Measurements from ENCODE around the gene POLA1.

POLA1 gene

GRCh38 chrX:24851289-24851688 lies 157.6 kb downstream of the POLA1 start:
- ChIA-PET POLR2A (no interaction called here), CTCF (interaction anchor here (0.7 to 3.9 kb wide), 3 partner anchors 8 to 261 kb away, joined by 3 to 26 read pairs (median 5); no protein-coding TSS in a partner anchor)
- no peaks in the 10 kb centered on the region for H3K9me3 ChIP-seq (ENCODE audit: control insufficient read depth, insufficient read depth, low read depth, low read length)
- TF ChIP-seq, protein P1, sequence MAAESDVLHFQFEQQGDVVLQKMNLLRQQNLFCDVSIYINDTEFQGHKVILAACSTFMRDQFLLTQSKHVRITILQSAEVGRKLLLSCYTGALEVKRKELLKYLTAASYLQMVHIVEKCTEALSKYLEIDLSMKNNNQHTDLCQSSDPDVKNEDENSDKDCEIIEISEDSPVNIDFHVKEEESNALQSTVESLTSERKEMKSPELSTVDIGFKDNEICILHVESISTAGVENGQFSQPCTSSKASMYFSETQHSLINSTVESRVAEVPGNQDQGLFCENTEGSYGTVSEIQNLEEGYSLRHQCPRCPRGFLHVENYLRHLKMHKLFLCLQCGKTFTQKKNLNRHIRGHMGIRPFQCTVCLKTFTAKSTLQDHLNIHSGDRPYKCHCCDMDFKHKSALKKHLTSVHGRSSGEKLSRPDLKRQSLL (tag by site-specific recombination; IDR thresholded peaks at IDR 0.05): no peak
- TF ChIP-seq ZNF658 (tag by site-specific recombination; IDR thresholded peaks at IDR 0.05) (no peak), ZNF175 (tag by site-specific recombination; IDR thresholded peaks at IDR 0.05) (no peak), ZNF121 (tag by site-specific recombination; IDR thresholded peaks at IDR 0.05) (no peak), BCL11A (tag by site-specific recombination; IDR thresholded peaks at IDR 0.05; ENCODE audit: low read depth) (no peak), ZNF292 (tag by site-specific recombination; IDR thresholded peaks at IDR 0.05; ENCODE audit: borderline replicate concordance, low read depth) (no peak), ZNF394 (tag by site-specific recombination; IDR thresholded peaks at IDR 0.05; ENCODE audit: borderline replicate concordance) (no peak)
- TF ChIP-seq, protein P2, sequence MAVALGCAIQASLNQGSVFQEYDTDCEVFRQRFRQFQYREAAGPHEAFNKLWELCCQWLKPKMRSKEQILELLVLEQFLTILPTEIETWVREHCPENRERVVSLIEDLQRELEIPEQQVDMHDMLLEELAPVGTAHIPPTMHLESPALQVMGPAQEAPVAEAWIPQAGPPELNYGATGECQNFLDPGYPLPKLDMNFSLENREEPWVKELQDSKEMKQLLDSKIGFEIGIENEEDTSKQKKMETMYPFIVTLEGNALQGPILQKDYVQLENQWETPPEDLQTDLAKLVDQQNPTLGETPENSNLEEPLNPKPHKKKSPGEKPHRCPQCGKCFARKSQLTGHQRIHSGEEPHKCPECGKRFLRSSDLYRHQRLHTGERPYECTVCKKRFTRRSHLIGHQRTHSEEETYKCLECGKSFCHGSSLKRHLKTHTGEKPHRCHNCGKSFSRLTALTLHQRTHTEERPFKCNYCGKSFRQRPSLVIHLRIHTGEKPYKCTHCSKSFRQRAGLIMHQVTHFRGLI (tag by site-specific recombination; IDR thresholded peaks at IDR 0.05): no peak
- TF ChIP-seq, protein P3, sequence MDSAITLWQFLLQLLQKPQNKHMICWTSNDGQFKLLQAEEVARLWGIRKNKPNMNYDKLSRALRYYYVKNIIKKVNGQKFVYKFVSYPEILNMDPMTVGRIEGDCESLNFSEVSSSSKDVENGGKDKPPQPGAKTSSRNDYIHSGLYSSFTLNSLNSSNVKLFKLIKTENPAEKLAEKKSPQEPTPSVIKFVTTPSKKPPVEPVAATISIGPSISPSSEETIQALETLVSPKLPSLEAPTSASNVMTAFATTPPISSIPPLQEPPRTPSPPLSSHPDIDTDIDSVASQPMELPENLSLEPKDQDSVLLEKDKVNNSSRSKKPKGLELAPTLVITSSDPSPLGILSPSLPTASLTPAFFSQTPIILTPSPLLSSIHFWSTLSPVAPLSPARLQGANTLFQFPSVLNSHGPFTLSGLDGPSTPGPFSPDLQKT (IDR thresholded peaks at IDR 0.05; ENCODE audit: borderline replicate concordance, low read depth, low read length): no peak
- TF ChIP-seq, protein P4, sequence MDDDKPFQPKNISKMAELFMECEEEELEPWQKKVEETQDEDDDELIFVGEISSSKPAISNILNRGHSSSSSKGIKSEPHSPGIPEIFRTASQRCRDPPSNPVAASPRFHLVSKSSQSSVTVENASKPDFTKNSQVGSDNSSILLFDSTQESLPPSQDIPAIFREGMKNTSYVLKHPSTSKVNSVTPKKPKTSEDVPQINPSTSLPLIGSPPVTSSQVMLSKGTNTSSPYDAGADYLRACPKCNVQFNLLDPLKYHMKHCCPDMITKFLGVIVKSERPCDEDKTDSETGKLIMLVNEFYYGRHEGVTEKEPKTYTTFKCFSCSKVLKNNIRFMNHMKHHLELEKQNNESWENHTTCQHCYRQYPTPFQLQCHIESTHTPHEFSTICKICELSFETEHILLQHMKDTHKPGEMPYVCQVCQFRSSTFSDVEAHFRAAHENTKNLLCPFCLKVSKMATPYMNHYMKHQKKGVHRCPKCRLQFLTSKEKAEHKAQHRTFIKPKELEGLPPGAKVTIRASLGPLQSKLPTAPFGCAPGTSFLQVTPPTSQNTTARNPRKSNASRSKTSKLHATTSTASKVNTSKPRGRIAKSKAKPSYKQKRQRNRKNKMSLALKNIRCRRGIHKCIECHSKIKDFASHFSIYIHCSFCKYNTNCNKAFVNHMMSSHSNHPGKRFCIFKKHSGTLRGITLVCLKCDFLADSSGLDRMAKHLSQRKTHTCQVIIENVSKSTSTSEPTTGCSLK (tag by site-specific recombination; IDR thresholded peaks at IDR 0.05): no peak
- no peak overlapping the region for H3K27ac ChIP-seq (ENCODE audit: extremely low read depth, low read depth, low read length)
- H3K4me3 ChIP-seq (ENCODE audit: low read depth, low read length): no peak overlapping the region
- H3K36me3 ChIP-seq (ENCODE audit: control insufficient read depth in 2 of 2, insufficient read depth in 1 of 2, low read length in 2 of 2): peaks cover 3 to 40% of the 10 kb centered on the region in 2 experiments; a peak in 2 of 3 replicates
- no peaks in the 10 kb centered on the region for H3K4me1 ChIP-seq (ENCODE audit: control insufficient read depth, insufficient read depth, low read length)

DNA sequence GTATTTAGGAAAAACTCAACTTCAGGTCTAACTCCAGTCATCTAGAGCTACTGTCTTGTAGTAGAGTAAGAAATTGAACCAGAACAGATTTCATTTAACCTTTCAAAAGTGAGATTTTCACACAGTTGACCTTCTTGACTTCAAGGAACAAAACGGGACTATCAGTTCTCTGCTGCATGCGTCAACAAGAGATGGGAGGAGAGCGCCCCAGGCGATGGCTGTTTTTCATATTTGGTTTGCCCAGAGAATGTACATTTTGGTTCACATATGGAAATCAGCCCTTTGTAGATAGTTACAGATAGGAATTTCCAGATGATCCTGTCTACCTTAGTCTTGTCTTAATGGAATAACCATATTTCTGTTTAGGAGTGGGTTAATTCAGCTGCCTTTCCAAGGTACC lies 158.1 kb downstream of the POLA1 start:
- POLR2A ChIA-PET: no interaction called here
- Histone ChIP-seq H3K9me3 (ENCODE audit: control insufficient read depth, insufficient read depth, low read depth, low read length) (no peaks in the 10 kb centered on the region), H3K36me3 (ENCODE audit: control insufficient read depth in 2 of 2, insufficient read depth in 1 of 2, low read length in 2 of 2) (peaks cover 3 to 36% of the 10 kb centered on the region in 2 experiments; a peak in 2 of 3 replicates), H3K4me3 (ENCODE audit: low read depth, low read length) (no peak overlapping the region), H3K27ac (ENCODE audit: extremely low read depth, low read depth, low read length) (no peak overlapping the region), H3K4me1 (ENCODE audit: control insufficient read depth, insufficient read depth, low read length) (no peaks in the 10 kb centered on the region)
- CTCF ChIA-PET: interaction anchor here (1.1 to 3.9 kb wide), 2 partner anchors 13 to 246 kb away, joined by 3 to 26 read pairs; no protein-coding TSS in a partner anchor
- TF ChIP-seq SCRT2 (tag by site-specific recombination; IDR thresholded peaks at IDR 0.05): no peak
- TF ChIP-seq, protein P5, sequence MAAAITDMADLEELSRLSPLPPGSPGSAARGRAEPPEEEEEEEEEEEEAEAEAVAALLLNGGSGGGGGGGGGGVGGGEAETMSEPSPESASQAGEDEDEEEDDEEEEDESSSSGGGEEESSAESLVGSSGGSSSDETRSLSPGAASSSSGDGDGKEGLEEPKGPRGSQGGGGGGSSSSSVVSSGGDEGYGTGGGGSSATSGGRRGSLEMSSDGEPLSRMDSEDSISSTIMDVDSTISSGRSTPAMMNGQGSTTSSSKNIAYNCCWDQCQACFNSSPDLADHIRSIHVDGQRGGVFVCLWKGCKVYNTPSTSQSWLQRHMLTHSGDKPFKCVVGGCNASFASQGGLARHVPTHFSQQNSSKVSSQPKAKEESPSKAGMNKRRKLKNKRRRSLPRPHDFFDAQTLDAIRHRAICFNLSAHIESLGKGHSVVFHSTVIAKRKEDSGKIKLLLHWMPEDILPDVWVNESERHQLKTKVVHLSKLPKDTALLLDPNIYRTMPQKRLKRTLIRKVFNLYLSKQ (tag by site-specific recombination; IDR thresholded peaks at IDR 0.05; ENCODE audit: borderline replicate concordance): no peak
- TF ChIP-seq ZNF792 (tag by site-specific recombination; IDR thresholded peaks at IDR 0.05): no peak
- no peak for TF ChIP-seq ZNF423 (tag by site-specific recombination; IDR thresholded peaks at IDR 0.05)
- TF ChIP-seq YY2 (tag by site-specific recombination; IDR thresholded peaks at IDR 0.05): no peak
- TF ChIP-seq ZSCAN5A (tag by site-specific recombination; IDR thresholded peaks at IDR 0.05): no peak
- TF ChIP-seq, protein P6, sequence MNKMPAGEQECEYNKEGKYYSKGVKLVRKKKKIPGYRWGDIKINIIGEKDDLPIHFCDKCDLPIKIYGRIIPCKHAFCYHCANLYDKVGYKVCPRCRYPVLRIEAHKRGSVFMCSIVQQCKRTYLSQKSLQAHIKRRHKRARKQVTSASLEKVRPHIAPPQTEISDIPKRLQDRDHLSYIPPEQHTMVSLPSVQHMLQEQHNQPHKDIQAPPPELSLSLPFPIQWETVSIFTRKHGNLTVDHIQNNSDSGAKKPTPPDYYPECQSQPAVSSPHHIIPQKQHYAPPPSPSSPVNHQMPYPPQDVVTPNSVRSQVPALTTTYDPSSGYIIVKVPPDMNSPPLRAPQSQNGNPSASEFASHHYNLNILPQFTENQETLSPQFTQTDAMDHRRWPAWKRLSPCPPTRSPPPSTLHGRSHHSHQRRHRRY (tag by site-specific recombination; IDR thresholded peaks at IDR 0.05): no peak
- TF ChIP-seq, protein P7, sequence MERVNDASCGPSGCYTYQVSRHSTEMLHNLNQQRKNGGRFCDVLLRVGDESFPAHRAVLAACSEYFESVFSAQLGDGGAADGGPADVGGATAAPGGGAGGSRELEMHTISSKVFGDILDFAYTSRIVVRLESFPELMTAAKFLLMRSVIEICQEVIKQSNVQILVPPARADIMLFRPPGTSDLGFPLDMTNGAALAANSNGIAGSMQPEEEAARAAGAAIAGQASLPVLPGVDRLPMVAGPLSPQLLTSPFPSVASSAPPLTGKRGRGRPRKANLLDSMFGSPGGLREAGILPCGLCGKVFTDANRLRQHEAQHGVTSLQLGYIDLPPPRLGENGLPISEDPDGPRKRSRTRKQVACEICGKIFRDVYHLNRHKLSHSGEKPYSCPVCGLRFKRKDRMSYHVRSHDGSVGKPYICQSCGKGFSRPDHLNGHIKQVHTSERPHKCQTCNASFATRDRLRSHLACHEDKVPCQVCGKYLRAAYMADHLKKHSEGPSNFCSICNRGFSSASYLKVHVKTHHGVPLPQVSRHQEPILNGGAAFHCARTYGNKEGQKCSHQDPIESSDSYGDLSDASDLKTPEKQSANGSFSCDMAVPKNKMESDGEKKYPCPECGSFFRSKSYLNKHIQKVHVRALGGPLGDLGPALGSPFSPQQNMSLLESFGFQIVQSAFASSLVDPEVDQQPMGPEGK (tag by site-specific recombination; IDR thresholded peaks at IDR 0.05): no peak
- no peak for TF ChIP-seq ZNF398 (tag by site-specific recombination; IDR thresholded peaks at IDR 0.05)
- TF ChIP-seq IKZF3 (tag by site-specific recombination; IDR thresholded peaks at IDR 0.05): no peak
